WTC11 (cell line): Measurements from ENCODE around the gene AKAP1. TPM values are rescaled to one million over a fixed set of nuclear protein-coding genes. Genes with fewer than 3 reads are reported as not detected.
A peak's percentile ranks its signal among the peaks of the same experiment; 100 is the strongest.

Source experiments
- ATAC-seq: fragments of 200-7000 bp; cut with Tn5 transposase; 2 replicates; pipeline ENCODE4 v1.10.0; 2021; ENCODE audit warnings: mild to moderate bottlenecking, moderate library complexity
- CTCF ChIA-PET: fragments of 300-600 bp; sonication (Branson Sonifier 250); formaldehyde crosslinking; loops from one replicate; lab custom pipeline; 2021; ENCODE audit warnings: antibody characterized with exemption; lab: Charles Lee
- POLR2A ChIA-PET: fragments of 350-600 bp; sonication (Branson Sonifier 250); formaldehyde crosslinking; loops from one replicate; lab custom pipeline; 2021; ENCODE audit warnings: antibody characterized with exemption; lab: Charles Lee
- DNase-seq: peaks from one replicate; pipeline ENCODE4 v3.0.0; 2021; ENCODE audit warnings: low spot score
- H3K27ac Mint-ChIP-seq: 2 replicates; pipeline ENCODE4 v1.8.0; 2021; ENCODE audit warnings: mixed read lengths
- H3K27me3 Mint-ChIP-seq: 2 replicates; pipeline ENCODE4 v1.8.0; 2021; ENCODE audit warnings: low read depth, mild to moderate bottlenecking, moderate library complexity, mixed read lengths
- H3K36me3 Mint-ChIP-seq: 2 replicates; pipeline ENCODE4 v1.8.0; 2021; ENCODE audit warnings: mixed read lengths
- H3K4me1 Mint-ChIP-seq: 2 replicates; pipeline ENCODE4 v1.8.0; 2022; ENCODE audit warnings: mixed read lengths
- H3K4me3 Mint-ChIP-seq: 2 replicates; pipeline ENCODE4 v1.8.0; 2021; ENCODE audit warnings: mild to moderate bottlenecking, moderate library complexity, mixed read lengths
- H3K9me3 Mint-ChIP-seq: 2 replicates; pipeline ENCODE4 v1.8.0; 2021; ENCODE audit warnings: mixed read lengths
- AFF4 ChIP-seq: sonication (generic); formaldehyde crosslinking; IDR thresholded peaks from 2 replicates; pipeline ENCODE4 v1.8.1; 2023; ENCODE audit warnings: mild to moderate bottlenecking, missing genetic modification reagents, borderline replicate concordance
- CREB1 ChIP-seq: sonication (generic); formaldehyde crosslinking; IDR thresholded peaks from 2 replicates; pipeline ENCODE4 v1.8.0; 2023; ENCODE audit warnings: mild to moderate bottlenecking, missing genetic modification reagents
- E2F1 ChIP-seq: sonication (generic); formaldehyde crosslinking; IDR thresholded peaks from 2 replicates; pipeline ENCODE4 v1.8.0; 2022; ENCODE audit warnings: mild to moderate bottlenecking, missing genetic modification reagents
- ESRRA ChIP-seq: sonication (generic); formaldehyde crosslinking; IDR thresholded peaks from 2 replicates; pipeline ENCODE4 v1.8.1; 2022; ENCODE audit warnings: mild to moderate bottlenecking, missing genetic modification reagents, borderline replicate concordance
- HMGXB4 ChIP-seq: sonication (generic); formaldehyde crosslinking; IDR thresholded peaks from 2 replicates; pipeline ENCODE4 v1.8.1; 2023; ENCODE audit warnings: mild to moderate bottlenecking, moderate library complexity, missing genetic modification reagents
- MLX ChIP-seq: sonication (generic); formaldehyde crosslinking; IDR thresholded peaks from 2 replicates; pipeline ENCODE4 v1.8.1; 2023; ENCODE audit warnings: mild to moderate bottlenecking, missing genetic modification reagents, moderate library complexity
- MXD4 ChIP-seq: fragments of 250-450 bp; sonication (Bioruptor Pico); IDR thresholded peaks from 2 replicates; pipeline ENCODE4 v1.8.0; 2021; ENCODE audit warnings: mild to moderate bottlenecking, moderate library complexity, borderline replicate concordance
- MYBL2 ChIP-seq: sonication (generic); formaldehyde crosslinking; IDR thresholded peaks from 2 replicates; pipeline ENCODE4 v1.8.1; 2023; ENCODE audit warnings: mild to moderate bottlenecking, moderate library complexity, missing genetic modification reagents
- NFATC4 ChIP-seq: fragments of 250-450 bp; sonication (Bioruptor Pico); IDR thresholded peaks from 2 replicates; pipeline ENCODE4 v1.9.0; 2021; ENCODE audit warnings: mild to moderate bottlenecking
- NR3C1 ChIP-seq: sonication (generic); formaldehyde crosslinking; conservative IDR thresholded peaks from 2 replicates; pipeline ENCODE4 v1.8.1; 2023; ENCODE audit warnings: low read depth, mild to moderate bottlenecking, missing genetic modification reagents
- TP53 ChIP-seq: sonication (generic); formaldehyde crosslinking; IDR thresholded peaks from 2 replicates; pipeline ENCODE4 v1.8.1; 2023; ENCODE audit warnings: mild to moderate bottlenecking, missing genetic modification reagents
- ZBTB21 ChIP-seq: sonication (generic); formaldehyde crosslinking; IDR thresholded peaks from 2 replicates; pipeline ENCODE4 v1.8.1; 2023; ENCODE audit warnings: mild to moderate bottlenecking, missing genetic modification reagents, borderline replicate concordance
- ZNF219 ChIP-seq: sonication (generic); formaldehyde crosslinking; IDR thresholded peaks from 2 replicates; pipeline ENCODE4 v1.8.0; 2023; ENCODE audit warnings: missing genetic modification reagents, mild to moderate bottlenecking, borderline replicate concordance
- ZNF512 ChIP-seq: sonication (generic); formaldehyde crosslinking; IDR thresholded peaks from 2 replicates; pipeline ENCODE4 v1.8.1; 2022; ENCODE audit warnings: missing genetic modification reagents, borderline replicate concordance
- total RNA-seq: library from RNA; stranded (reverse); gene quantifications from 3 replicates; pipeline ENCODE4 v1.2.3, GENCODE V29; 2021
- TF ChIP-seq, protein P1 (sequence below): sonication (generic); formaldehyde crosslinking; IDR thresholded peaks from 2 replicates; pipeline ENCODE4 v1.8.0; 2022; ENCODE audit warnings: mild to moderate bottlenecking, missing genetic modification reagents
- TF ChIP-seq, protein P2 (sequence below): sonication (generic); formaldehyde crosslinking; IDR thresholded peaks from 2 replicates; pipeline ENCODE4 v1.8.1; 2022; ENCODE audit warnings: low read depth, missing genetic modification reagents, borderline replicate concordance
- TF ChIP-seq, protein P3 (sequence below): sonication (generic); formaldehyde crosslinking; IDR thresholded peaks from 2 replicates; pipeline ENCODE4 v1.8.0; 2022; ENCODE audit warnings: mild to moderate bottlenecking, missing genetic modification reagents

AKAP1 gene
- total RNA-seq, 1 experiment from 2014 or later = 74.5 TPM

DNA sequence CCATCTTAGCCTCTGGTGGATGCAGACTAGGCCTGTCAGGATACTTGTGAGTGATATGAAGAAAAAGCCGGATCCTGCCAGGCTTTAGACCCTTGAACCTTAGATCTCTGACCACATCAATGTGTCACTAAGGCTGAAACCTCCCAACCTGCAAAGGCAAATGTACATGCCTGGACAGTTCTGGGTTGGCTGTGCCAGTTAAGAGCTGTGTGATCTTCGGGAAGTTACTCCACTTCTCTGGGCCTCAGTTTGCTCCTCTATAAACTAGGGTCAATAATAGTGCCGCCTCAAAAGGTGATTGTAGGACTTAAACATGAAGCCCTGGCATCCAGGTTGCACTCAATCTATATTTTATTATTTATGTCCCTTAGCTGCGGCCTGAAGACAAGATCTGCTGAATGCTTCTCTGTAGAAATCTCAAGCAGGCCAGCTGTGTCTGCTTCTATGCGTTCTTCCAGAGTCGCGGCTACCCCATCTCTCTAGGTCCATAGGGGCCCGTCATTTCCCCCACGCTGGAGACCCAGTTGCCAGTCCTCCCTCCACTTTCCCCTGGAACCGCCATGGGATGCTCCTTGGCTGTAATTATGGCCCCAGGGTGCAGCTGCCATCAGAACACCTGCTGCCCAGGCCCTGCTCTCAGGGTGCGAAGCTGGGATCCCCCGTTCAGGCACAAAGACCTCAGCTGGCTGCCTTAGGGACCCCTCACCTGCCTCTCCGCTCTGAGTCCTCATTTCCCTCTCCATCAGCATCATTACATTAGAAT lies 50.2 kb downstream of the AKAP1 start (continued):
- TF ChIP-seq, protein P1, sequence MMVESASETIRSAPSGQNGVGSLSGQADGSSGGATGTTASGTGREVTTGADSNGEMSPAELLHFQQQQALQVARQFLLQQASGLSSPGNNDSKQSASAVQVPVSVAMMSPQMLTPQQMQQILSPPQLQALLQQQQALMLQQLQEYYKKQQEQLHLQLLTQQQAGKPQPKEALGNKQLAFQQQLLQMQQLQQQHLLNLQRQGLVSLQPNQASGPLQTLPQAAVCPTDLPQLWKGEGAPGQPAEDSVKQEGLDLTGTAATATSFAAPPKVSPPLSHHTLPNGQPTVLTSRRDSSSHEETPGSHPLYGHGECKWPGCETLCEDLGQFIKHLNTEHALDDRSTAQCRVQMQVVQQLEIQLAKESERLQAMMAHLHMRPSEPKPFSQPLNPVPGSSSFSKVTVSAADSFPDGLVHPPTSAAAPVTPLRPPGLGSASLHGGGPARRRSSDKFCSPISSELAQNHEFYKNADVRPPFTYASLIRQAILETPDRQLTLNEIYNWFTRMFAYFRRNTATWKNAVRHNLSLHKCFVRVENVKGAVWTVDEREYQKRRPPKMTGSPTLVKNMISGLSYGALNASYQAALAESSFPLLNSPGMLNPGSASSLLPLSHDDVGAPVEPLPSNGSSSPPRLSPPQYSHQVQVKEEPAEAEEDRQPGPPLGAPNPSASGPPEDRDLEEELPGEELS (CRISPR knock-in tag) = no peak

DNA sequence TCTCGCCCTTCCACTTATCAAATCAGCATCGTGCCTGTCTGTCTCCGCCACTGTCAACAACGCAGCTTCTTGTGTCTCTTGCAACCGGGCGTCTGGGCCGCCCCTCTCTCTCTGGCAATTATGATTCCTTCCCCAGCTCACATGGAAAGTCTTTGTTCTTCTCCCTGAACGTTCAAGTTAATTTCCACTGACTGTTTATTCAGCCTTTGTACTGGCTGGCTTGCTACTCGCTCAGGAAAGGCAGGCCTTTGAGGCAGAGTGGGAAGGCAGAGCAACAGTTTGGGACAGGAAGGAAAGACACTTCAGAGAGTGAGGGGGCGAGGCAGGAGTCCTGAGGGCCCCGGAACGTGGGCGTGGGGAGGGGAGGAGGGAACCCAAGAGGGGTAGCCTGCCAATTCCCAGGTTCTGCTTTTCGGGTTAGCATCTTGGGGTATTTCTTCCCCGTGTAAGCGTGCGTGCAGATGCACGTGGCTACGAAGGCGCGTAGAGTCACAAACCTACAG lies 50.8 kb downstream of the AKAP1 start:
- peaks cover 11% of the 10 kb centered on the region for H3K9me3 Mint-ChIP-seq
- no peak for DNase-seq
- ATAC-seq = peak; percentile 12; the same call in 1 of the 2 replicates
- H3K27ac Mint-ChIP-seq = peak overlapping the region; percentile 44; the same call in 1 of the 2 replicates
- POLR2A ChIA-PET = interaction anchor here (0.6 to 0.7 kb wide), 2 partner anchors 49 to 330 kb away, joined by 3 to 4 read pairs; no protein-coding TSS in a partner anchor
- CTCF ChIA-PET = interaction anchor here (0.7 to 2.2 kb wide), 7 partner anchors 107 to 697 kb away, joined by 3 to 11 read pairs (median 5); no protein-coding TSS in a partner anchor
- peaks cover 3% of the 10 kb centered on the region for H3K36me3 Mint-ChIP-seq
- peaks cover 46% of the 10 kb centered on the region for H3K4me1 Mint-ChIP-seq
- peaks cover 2% of the 10 kb centered on the region; the same call in 1 of the 2 replicates for H3K27me3 Mint-ChIP-seq
- H3K4me3 Mint-ChIP-seq = no peak overlapping the region
- TF ChIP-seq AFF4 = no peak
- TF ChIP-seq ESRRA (CRISPR knock-in tag) = no peak
- TF ChIP-seq TP53 (CRISPR knock-in tag) = no peak
- TF ChIP-seq HMGXB4 (CRISPR knock-in tag) = no peak
- TF ChIP-seq CREB1 (CRISPR knock-in tag) = no peak
- no peak for TF ChIP-seq NFATC4 (CRISPR knock-in tag)
- TF ChIP-seq NR3C1 (CRISPR knock-in tag) = no peak
- no peak for TF ChIP-seq MYBL2 (CRISPR knock-in tag)
- TF ChIP-seq MXD4 (CRISPR knock-in tag) = no peak
- TF ChIP-seq ZNF219 (CRISPR knock-in tag) = no peak
- TF ChIP-seq, protein P2, sequence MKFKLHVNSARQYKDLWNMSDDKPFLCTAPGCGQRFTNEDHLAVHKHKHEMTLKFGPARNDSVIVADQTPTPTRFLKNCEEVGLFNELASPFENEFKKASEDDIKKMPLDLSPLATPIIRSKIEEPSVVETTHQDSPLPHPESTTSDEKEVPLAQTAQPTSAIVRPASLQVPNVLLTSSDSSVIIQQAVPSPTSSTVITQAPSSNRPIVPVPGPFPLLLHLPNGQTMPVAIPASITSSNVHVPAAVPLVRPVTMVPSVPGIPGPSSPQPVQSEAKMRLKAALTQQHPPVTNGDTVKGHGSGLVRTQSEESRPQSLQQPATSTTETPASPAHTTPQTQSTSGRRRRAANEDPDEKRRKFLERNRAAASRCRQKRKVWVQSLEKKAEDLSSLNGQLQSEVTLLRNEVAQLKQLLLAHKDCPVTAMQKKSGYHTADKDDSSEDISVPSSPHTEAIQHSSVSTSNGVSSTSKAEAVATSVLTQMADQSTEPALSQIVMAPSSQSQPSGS (CRISPR knock-in tag) = no peak
- no peak for TF ChIP-seq E2F1 (CRISPR knock-in tag)
- TF ChIP-seq, protein P3, sequence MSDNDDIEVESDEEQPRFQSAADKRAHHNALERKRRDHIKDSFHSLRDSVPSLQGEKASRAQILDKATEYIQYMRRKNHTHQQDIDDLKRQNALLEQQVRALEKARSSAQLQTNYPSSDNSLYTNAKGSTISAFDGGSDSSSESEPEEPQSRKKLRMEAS (CRISPR knock-in tag) = no peak
- no peak for TF ChIP-seq MLX (CRISPR knock-in tag)
- no peak for TF ChIP-seq ZNF512 (CRISPR knock-in tag)
- TF ChIP-seq ZBTB21 = no peak
